NCI-H345 treated with DMSO at 0.1 percent for 48 hours (cell line): Measurements from ENCODE around the gene ZNF385C.
A peak's percentile ranks its signal among the peaks of the same experiment; 100 is the strongest.

Source experiments
- DNase-seq: peaks from one replicate; lab custom pipeline; 2025; ENCODE audit not compliant: unreplicated experiment; lab: John Stamatoyannopoulos, UW

The ZNF385C gene

GRCh38 chr17:42107597-42108576 is 9.6 kb upstream of the ZNF385C start:
- DNase-seq, result peak; percentile 42

- DNase-seq, result no peak
Observed at GRCh38 chr17:42107124-42107523, 8.9 kb upstream of the ZNF385C start.

- no peak for DNase-seq
Observed at GRCh38 chr17:42106009-42106408, 7.7 kb upstream of the ZNF385C start.

GRCh38 chr17:42104264-42104663 is 6.0 kb upstream of the ZNF385C start:
- DNase-seq, result no peak

- DNase-seq, result no peak
Observed at GRCh38 chr17:42103221-42103954, 5.1 kb upstream of the ZNF385C start.

- peak; percentile 28 for DNase-seq
Observed at GRCh38 chr17:42101513-42102292, 3.4 kb upstream of the ZNF385C start.

- no peak for DNase-seq
Observed at GRCh38 chr17:42098730-42099399, 592 bp upstream of the ZNF385C start.

- DNase-seq, result no peak
Observed at GRCh38 chr17:42096360-42097111, 1.7 kb downstream of the ZNF385C start.

- no peak for DNase-seq
Observed at GRCh38 chr17:42094375-42095069, 3.8 kb downstream of the ZNF385C start.

GRCh38 chr17:42092939-42093338 is 5.3 kb downstream of the ZNF385C start:
- no peak for DNase-seq

- no peak for DNase-seq
Observed at GRCh38 chr17:42090964-42091790, 7.1 kb downstream of the ZNF385C start.

GRCh38 chr17:42088736-42089135 is 9.5 kb downstream of the ZNF385C start:
- no peak for DNase-seq

- DNase-seq, result no peak
Observed at GRCh38 chr17:42087736-42088705, 10.3 kb downstream of the ZNF385C start.

- DNase-seq, result no peak
Observed at GRCh38 chr17:42087042-42087701, 11.1 kb downstream of the ZNF385C start.

- DNase-seq, result no peak
Observed at GRCh38 chr17:42081516-42082129, 16.6 kb downstream of the ZNF385C start.

- DNase-seq, result no peak
Observed at GRCh38 chr17:42079541-42079940, 18.7 kb downstream of the ZNF385C start.
